BE2C (cell line): Measurements from ENCODE around the gene NRGN.

ENCODE experiments used
- DNase-seq: peaks from one replicate; pipeline ENCODE4 v3.0.0-alpha.2; 2020
- H3K27me3 ChIP-seq: fragments of 250-450 bp; sonication (Bioruptor Pico); 2 replicates; pipeline ENCODE4 v1.5.1; 2020; ENCODE audit warnings: mild to moderate bottlenecking
- H3K36me3 ChIP-seq: fragments of 250-450 bp; sonication (Bioruptor Pico); 2 replicates; pipeline ENCODE4 v1.5.1; 2020; ENCODE audit warnings: mild to moderate bottlenecking
- H3K4me1 ChIP-seq: fragments of 250-450 bp; sonication (Bioruptor Pico); 2 replicates; pipeline ENCODE4 v1.5.1; 2020
- H3K4me3 ChIP-seq: 2 replicates; pipeline ENCODE4 v1.5.1; 2011; ENCODE audit warnings: low read depth, low read length
- H3K9me3 ChIP-seq: fragments of 250-450 bp; sonication (Bioruptor Pico); 2 replicates; pipeline ENCODE4 v1.5.1; 2020
- TF ChIP-seq, protein P1 (sequence below): IDR thresholded peaks from 2 replicates; pipeline ENCODE4 v1.5.1; 2012; ENCODE audit warnings: mild to moderate bottlenecking, low read depth, low read length

Gene NRGN

DNA sequence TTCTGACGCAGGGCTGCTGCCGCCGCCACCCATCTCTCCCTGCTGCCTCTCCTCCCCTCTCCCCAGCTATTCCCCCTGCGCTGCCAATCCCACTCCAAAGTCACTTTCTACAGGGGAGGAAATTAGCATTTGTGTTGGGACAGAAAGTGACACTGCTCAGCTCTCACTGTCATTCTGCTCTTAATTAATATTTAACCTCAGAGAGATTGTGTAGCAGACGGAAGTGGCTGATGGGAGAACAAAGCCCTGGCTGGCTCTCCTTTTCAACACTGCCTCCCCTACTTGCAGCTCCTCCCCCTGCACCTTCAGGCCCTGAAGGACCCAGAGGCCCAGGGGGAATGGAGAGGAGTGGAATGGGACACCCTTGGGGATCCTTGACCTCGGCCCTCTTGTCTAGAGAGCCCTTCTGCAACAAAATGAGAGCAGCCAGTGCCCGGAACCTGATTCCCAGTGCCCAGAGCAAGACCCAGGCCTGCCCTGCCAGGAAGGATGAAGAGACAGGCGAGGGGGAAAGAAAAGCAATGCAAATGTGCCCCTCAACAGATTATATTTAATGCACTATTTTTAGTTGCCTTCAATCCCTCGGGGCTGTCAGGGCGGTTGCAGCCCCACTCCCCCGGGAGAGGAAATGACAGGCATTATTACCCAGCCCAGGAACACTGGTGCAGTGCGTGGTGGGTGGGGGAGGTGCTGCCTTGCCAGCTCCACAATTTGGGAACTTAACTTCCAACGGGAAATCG is 14.6 kb upstream of the NRGN start:
- no peaks in the 10 kb centered on the region for H3K27me3 ChIP-seq

DNA sequence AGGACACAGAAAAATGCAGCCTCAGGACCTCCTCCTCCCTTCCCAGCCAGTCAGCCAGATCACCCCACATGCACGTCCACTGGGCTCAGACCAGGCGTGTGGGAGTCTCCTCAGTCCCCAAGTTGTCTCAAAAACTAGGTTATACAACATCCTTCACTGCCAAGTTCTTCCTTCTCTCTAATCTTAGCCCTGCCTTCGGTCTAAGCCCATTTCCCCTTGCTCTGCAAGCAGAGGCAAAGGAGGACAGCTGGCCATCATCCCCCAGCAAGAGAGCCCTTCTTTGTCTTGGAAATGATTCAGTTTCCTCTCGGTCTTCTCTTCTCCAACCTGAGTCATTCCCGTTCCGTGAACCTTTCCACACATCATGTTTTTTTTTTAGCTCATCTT is 14.0 kb upstream of the NRGN start:
- H3K36me3 ChIP-seq = no peaks in the 10 kb centered on the region
- H3K4me3 ChIP-seq = no peak overlapping the region
- no peaks in the 10 kb centered on the region for H3K9me3 ChIP-seq
- no peaks in the 10 kb centered on the region; the same call in 1 of the 2 replicates for H3K4me1 ChIP-seq
- TF ChIP-seq, protein P1, sequence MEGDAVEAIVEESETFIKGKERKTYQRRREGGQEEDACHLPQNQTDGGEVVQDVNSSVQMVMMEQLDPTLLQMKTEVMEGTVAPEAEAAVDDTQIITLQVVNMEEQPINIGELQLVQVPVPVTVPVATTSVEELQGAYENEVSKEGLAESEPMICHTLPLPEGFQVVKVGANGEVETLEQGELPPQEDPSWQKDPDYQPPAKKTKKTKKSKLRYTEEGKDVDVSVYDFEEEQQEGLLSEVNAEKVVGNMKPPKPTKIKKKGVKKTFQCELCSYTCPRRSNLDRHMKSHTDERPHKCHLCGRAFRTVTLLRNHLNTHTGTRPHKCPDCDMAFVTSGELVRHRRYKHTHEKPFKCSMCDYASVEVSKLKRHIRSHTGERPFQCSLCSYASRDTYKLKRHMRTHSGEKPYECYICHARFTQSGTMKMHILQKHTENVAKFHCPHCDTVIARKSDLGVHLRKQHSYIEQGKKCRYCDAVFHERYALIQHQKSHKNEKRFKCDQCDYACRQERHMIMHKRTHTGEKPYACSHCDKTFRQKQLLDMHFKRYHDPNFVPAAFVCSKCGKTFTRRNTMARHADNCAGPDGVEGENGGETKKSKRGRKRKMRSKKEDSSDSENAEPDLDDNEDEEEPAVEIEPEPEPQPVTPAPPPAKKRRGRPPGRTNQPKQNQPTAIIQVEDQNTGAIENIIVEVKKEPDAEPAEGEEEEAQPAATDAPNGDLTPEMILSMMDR = no peak
- DNase-seq = no peak
- no peaks in the 10 kb centered on the region for H3K27me3 ChIP-seq

More for the DNA sequence above, 14.6 kb upstream of the NRGN start:
- Histone ChIP-seq H3K9me3 (no peaks in the 10 kb centered on the region), H3K36me3 (no peaks in the 10 kb centered on the region), H3K4me3 (peak overlapping the region; percentile 6; the same call in 1 of the 2 replicates), H3K4me1 (no peaks in the 10 kb centered on the region; the same call in 1 of the 2 replicates)
- TF ChIP-seq, protein P1 = no peak
- DNase-seq = peak; percentile 27

DNA sequence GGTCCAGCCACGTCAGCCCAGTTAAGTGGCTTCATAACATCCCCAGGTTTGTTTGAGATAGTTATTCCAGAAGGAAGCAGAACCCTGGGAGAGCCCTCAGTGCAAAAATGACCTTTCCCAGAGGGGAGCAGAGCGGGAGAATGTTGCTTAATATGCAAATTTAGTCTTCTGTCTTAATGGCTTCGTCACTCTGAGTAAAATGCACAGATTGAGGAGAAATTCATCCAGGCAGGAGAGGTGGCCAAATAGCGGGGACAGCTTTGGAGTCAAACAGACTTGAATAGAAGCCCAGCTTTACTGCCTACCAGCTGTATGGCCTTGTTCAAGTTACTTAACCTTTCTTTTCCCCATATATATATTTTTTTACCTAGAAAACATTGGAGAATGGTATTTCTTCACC is 12.3 kb upstream of the NRGN start:
- DNase-seq = no peak
- Histone ChIP-seq H3K4me1 (no peaks in the 10 kb centered on the region; the same call in 1 of the 2 replicates), H3K36me3 (no peaks in the 10 kb centered on the region), H3K9me3 (no peaks in the 10 kb centered on the region), H3K27me3 (no peaks in the 10 kb centered on the region), H3K4me3 (no peak overlapping the region)
- TF ChIP-seq, protein P1 = no peak

DNA sequence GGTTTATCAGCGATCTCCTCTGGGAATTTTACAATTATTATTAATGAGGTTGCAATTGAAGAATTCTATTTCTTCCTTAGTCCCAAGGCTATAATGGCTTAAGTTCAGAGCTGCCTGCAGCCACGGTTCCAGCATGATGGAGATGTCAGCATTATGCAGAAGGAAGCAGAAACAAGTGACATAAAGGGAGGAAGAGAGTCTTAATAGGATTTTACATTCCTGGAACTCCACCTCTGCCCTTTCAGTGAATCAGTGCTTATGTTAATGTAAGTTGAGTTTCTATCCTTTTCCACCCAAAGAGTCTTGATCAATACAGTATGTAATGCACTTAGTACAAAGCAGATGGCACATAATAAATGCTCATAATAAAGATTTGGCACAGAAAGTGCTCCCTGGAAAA is 11.6 kb upstream of the NRGN start:
- H3K4me1 ChIP-seq = no peaks in the 10 kb centered on the region; the same call in 1 of the 2 replicates

DNA sequence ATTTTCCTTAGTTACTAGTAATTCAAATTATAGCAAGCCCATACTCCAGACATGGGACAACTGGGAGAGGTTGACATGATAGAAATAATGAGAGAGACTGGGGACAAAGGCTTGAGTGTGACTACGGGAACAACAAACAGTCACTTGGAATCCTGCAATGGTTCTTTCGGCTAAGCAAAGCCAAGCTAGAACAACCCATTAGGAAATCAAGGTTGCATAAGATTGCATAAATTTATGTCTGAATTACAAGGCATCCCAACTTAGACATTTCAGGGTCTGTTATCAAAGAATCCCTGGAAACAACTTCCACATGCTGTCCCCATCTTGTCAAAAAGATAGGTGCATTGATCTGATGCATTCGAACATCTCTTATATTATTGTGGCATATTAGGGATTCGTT is 10.2 kb upstream of the NRGN start:
- Histone ChIP-seq H3K4me3 (no peak overlapping the region), H3K4me1 (no peaks in the 10 kb centered on the region; the same call in 1 of the 2 replicates), H3K9me3 (no peaks in the 10 kb centered on the region), H3K27me3 (no peaks in the 10 kb centered on the region), H3K36me3 (no peaks in the 10 kb centered on the region)
- DNase-seq = no peak
- TF ChIP-seq, protein P1 = no peak

More for the DNA sequence above, 11.6 kb upstream of the NRGN start:
- TF ChIP-seq, protein P1 = no peak
- H3K36me3 ChIP-seq = no peaks in the 10 kb centered on the region
- no peak overlapping the region for H3K4me3 ChIP-seq
- H3K27me3 ChIP-seq = no peaks in the 10 kb centered on the region
- no peak for DNase-seq
- H3K9me3 ChIP-seq = no peaks in the 10 kb centered on the region

DNA sequence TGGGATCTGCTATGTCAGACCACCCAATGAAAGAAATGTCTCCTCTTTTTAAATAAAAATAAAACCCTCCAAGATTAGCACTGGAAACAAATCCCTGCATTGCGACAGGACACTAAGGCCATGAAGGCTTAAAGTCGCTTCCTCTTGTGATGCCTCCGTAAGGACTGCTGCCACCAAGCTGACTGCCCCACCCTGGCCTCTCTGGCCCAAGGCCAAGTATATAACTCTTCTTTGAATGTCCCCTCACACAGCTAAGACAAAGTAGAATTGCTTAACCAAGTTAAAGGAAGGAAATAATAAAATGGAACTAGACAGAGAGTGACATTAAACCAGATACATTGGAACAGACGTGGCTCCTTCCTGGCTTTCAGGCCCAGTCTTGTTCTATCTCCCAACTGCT is 7.5 kb upstream of the NRGN start:
- DNase-seq = no peak
- Histone ChIP-seq H3K36me3 (no peaks in the 10 kb centered on the region), H3K9me3 (no peaks in the 10 kb centered on the region), H3K4me3 (no peak overlapping the region), H3K4me1 (no peaks in the 10 kb centered on the region), H3K27me3 (no peaks in the 10 kb centered on the region)
- TF ChIP-seq, protein P1 = no peak
